H4 (cell line): ENCODE measurements around the gene SEMA5A. TPM values are rescaled to one million over a fixed set of nuclear protein-coding genes. Genes with fewer than 3 reads are reported as not detected.

Source experiments
- DNase-seq: peaks from one replicate; pipeline ENCODE4 v3.0.0-alpha.2; 2015; ENCODE audit warnings: low spot score
- total RNA-seq: library from RNA; depleted of rRNA; stranded (reverse); fragments of >200 nt; shearing (Covaris generic); gene quantifications from 2 replicates; pipeline ENCODE4 v1.2.3, GENCODE V29; 2014

The SEMA5A gene
- total RNA-seq, 1 experiment from 2014 or later, result 20.4 TPM

GRCh38 chr5:9514968-9515367, 30.9 kb downstream of the SEMA5A start:
- DNase-seq, result no peak

GRCh38 chr5:9513827-9514226, 32.0 kb downstream of the SEMA5A start:
- DNase-seq, result no peak

DNA sequence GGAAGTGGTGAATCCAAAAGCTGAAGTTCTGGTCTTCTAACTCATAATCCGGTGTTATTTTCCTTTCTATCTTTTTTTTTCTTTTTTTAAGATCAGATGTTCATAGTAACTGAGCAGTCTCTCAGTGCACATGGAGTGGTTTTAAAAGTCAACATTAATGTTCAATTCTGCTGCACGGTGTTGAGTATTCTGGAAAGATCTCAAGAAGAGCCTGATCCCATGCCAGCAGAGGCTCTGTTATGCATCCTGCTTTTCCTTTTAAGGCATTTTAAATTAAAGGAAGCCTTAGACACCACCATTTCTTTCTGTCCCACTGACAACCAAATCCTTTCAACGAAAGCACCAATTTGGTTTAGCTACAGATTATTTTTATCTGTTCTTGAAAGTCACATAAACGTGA, 33.4 kb downstream of the SEMA5A start:
- DNase-seq, result no peak

DNA sequence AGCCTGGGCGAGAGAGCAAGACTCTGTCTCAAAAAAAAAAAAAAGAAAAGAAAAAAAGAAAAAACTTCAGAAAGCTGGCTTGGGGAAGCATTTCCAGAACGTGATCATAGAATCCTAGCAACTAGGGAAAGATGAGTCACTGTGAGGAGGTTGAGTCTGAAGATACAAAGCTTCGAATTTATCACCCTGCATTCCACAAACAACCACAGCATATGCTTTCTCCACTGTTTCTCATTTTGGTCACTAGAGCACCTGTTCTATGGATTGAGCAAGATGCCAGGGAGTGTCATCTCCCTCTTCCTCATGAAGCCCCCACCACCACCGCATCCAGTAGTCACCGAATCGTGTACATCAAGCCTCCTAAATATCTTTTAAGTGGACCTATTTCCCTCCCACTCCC, 37.9 kb downstream of the SEMA5A start:
- no peak for DNase-seq

DNA sequence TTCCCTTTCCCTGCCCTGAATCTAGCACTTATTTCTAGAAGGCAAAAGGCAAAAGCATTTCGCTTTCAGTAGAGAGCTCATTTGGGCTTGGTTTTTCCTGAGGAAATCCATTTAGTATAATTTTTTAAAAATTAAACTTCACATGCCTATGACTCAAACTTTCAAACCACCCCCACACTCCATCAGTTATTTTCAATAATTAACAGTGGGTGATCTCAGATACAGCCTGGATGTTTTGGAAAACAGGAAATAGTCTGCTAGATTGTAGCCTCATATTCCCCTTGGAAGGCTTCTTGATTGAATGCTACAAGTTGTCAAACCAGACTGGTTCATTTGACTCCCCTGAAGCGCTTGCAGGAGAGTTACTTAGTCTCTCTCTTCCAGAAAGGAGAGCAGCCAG, 40.6 kb downstream of the SEMA5A start:
- no peak for DNase-seq

- no peak for DNase-seq
Observed at GRCh38 chr5:9502864-9503263, 43.0 kb downstream of the SEMA5A start.

GRCh38 chr5:9502050-9502834, 43.6 kb downstream of the SEMA5A start:
- no peak for DNase-seq

- DNase-seq, result peak; percentile 28
Observed at GRCh38 chr5:9500625-9501024, 45.2 kb downstream of the SEMA5A start.

- DNase-seq, result no peak
Observed at GRCh38 chr5:9500193-9500592, 45.7 kb downstream of the SEMA5A start.

DNA sequence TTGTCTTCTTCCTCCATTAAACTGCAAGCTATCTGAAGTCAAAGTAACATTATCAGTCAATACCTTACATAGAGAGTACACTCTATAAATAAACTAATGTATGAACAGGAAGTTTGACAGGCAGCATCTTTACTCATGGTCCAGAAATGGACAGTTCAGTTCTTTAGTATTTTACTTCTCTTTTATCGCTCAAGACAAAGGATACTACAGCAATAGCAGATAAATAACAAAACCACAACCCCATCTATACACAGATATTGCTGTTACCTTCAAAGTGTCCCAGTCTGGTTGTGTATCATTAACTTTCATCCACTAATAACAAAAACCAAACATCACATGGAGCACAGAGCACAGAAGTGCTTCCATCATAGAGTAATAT, 46.4 kb downstream of the SEMA5A start:
- no peak for DNase-seq

DNA sequence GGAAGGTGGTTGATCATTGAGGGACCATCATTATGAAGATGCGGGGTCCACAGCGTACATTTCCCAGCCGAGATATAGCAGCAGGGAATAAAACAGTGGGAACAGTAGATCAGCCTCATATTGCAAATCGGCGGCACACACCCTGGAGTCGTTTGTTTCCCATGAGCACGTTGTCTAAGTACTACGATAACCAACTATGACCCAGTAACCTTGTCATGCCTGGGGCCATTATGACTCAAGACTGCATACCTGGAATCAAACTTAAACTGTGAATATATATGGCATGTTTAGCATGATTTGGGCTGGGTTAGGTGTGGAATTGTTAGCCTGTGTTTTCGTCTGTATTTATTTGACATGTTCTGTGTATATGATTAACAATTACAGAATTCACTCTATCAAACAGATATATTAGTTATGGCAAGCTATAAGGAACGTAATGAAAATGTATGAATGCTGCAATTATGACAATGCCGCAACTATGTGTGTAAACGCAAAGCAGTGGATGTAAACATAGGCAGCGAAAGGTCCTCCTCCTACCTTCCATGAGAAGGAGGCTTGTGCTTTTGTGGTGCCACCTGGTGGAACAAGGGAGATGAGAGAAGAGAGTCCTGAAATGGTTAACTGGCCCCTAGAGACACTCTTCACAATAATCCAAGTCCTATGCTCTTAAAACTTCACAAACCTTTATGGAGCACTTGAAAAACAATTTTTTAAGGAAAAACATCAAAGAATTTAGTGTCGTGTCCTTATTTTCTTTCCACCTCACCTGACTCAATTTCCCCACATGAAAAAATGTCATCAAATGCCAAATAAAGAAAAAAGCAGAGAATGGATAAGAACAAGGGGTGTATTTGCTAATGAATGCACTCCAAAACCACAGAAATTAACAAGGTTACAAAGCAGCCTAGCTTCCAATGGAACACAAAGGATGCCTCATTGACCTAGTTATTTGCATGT, 47.1 kb downstream of the SEMA5A start:
- peak; percentile 70 for DNase-seq

- DNase-seq, result no peak
Observed at GRCh38 chr5:9497347-9497746, 48.5 kb downstream of the SEMA5A start.

DNA sequence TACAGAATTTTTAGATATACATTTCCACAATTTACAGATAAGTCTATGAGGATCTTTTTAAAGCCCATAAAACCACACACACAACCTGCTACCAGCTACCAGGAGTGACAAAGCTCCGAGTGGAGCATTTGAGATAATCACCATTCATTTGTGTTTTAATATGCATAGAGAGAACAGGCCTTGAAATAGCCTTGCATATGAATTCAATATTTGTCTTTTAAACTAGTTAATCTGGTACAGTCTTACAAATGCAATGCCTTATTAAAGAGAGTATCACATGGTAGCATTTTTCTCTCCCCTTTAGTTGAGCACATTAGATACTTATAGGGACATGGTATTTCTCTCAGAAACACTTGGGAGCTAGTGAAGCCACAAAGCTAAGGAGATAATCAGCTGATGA, 49.1 kb downstream of the SEMA5A start:
- no peak for DNase-seq

- DNase-seq, result no peak
Observed at GRCh38 chr5:9495121-9495520, 50.8 kb downstream of the SEMA5A start.

- no peak for DNase-seq
Observed at GRCh38 chr5:9494301-9494700, 51.6 kb downstream of the SEMA5A start.

DNA sequence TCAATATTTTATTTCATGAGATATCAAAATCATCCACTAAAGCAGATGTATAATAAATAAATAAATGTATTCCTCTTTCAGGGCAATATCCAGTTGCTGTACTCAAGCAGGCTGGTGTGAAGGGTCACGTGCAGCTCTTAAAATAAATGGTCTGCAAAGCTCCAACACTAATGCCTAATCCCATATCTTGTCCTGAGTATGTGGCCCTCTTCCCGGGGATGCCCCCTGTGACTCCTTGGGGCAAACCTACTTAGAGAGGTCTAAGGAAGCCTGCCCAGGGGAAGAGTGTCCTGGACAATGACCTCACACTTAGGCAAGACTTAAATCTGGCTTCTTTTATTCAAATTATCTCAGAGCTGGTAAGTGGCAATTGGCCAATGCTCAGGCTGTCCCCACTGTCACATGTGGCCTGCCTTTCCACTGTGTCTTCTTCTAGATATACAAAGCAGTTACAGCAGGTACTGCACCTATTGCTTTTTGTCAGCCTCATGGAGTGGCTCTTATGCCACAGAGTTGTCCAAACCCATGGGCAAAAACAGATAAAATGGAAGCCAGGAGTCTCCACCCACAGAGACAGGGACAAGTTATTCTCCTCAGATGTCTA, 55.3 kb downstream of the SEMA5A start:
- no peak for DNase-seq

DNA sequence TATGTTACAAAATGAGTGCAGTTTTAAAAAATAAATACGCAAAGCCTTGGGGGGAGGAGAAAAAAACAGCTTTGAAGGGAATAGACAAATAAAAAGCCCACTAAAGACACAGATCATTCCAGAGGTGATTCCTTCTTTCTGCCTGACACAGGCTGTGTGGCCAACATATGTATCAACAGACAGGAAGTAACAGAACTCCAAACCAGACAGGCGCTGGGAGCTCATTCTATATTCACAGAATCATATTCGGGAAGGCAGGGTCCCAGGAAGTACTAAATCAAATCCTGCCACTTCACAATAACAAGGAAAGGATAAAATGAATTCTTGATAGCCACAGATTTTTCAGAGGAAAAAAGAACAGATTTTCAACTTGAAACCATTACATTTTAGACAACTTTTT, 62.1 kb downstream of the SEMA5A start:
- no peak for DNase-seq

DNA sequence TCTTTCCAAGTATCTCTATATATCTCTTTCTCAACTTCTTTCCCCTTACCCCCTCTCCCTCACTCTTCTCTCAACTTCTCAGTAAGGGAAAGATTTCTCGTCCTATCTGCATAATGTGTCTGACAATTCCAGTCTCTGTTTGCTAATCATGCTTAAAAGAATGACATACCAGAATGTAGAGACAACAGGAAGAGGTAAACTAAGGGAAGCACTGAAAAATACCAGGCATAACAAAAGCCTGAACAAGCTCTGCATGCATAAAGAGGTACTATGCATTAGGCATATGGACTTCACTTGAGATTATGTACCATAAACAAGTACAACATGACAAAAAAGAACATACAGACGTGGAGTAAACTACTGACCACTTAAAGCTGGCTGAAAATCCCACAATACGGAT, 62.6 kb downstream of the SEMA5A start:
- DNase-seq, result no peak

DNA sequence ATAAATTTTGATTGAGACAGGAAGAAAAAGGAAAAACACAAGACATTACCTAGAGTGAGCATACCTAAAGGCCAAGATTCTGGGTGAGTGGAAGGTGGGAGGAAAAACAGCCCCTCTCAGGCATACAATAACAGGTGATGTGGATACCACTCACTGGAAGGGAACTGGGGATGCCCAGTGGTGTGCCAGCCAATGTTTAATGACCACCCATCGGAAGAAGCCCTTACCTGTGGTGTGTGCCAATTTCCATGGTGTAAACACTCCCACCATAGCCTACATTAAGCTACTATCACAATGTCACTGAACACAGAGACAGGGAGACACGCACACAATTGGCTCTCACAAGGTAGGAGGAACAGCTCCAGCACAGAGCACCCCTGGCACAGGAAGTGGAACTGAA, 63.5 kb downstream of the SEMA5A start:
- no peak for DNase-seq

DNA sequence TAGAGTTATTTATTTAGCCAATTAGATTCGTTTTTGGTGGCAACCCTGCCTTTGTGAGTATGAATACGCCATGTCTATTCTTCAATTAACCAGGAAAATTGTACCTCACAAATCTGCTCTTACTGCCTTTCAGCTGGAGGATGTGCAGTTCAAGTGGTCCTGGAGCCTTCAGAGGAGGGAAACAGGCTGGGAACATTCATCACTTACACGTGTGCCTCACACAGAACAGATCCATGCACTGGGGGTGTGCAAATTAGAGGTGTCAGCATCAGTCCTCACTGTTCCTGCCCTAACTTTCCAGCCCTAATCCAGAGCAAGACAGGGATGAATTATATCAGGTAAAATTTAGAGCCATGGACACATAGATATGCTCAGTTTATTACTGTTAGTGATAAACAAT, 65.4 kb downstream of the SEMA5A start:
- no peak for DNase-seq

- no peak for DNase-seq
Observed at GRCh38 chr5:9479990-9480389, 65.9 kb downstream of the SEMA5A start.

DNA sequence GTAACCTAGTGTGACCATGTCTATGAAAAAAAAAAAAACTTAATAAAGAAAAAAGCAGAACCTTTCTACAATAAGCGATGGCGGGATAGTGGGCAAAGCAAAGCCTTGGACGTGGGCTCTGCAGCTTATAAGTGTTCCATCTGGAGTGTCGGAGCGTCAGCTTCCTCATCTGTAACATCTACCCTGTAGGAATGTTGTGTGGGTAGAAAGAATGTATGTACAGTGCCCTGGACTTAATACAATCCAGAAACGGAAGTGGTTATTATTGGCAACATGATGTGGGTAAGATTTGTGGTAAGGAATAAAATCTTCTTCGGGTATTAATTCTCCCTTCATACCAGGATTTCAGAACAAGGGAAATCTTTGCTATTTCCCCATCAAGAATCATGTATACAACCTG, 66.5 kb downstream of the SEMA5A start:
- no peak for DNase-seq

DNA sequence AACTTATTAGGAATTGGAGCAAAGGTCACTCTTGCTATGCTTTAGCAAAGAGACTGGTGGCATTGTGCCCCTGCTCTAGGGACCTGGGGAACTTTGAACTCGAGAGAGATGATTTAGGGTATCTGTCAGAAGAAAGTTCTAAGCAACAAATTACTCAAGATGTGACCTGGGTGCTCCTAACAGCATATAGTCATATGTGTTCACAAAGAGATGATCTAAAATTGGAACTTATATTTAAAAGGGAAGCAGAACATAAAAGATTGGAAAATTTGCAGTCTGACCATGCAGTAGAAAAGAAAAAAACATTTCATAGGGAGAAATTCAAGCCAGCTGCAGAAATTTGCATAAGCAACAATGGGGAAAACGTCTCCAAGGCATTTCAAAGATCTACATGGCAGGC, 68.3 kb downstream of the SEMA5A start:
- DNase-seq, result no peak
